Renal cortical epithelial cell (primary cell): Measurements from ENCODE around the gene FAM81A. TPM values are rescaled to one million over a fixed set of nuclear protein-coding genes. Genes with fewer than 3 reads are reported as not detected.
A peak's percentile ranks its signal among the peaks of the same experiment; 100 is the strongest.
"Not testable (repeated sequence)": the region's sequence is repeated elsewhere in the genome, so short reads cannot be mapped to it uniquely, and the experiment has no call there.

ENCODE experiments used
- DNase-seq: peaks from one replicate; pipeline ENCODE4 v3.0.0-alpha.2; 2011; ENCODE audit warnings: low read depth
- total RNA-seq: library from RNA; depleted of rRNA; stranded (reverse); fragments of >200 nt; gene quantifications from 2 replicates; pipeline ENCODE4 v1.2.3, GENCODE V29; 2014

FAM81A gene
- 0.52 and 1.4 TPM in 2 replicates for total RNA-seq

DNA sequence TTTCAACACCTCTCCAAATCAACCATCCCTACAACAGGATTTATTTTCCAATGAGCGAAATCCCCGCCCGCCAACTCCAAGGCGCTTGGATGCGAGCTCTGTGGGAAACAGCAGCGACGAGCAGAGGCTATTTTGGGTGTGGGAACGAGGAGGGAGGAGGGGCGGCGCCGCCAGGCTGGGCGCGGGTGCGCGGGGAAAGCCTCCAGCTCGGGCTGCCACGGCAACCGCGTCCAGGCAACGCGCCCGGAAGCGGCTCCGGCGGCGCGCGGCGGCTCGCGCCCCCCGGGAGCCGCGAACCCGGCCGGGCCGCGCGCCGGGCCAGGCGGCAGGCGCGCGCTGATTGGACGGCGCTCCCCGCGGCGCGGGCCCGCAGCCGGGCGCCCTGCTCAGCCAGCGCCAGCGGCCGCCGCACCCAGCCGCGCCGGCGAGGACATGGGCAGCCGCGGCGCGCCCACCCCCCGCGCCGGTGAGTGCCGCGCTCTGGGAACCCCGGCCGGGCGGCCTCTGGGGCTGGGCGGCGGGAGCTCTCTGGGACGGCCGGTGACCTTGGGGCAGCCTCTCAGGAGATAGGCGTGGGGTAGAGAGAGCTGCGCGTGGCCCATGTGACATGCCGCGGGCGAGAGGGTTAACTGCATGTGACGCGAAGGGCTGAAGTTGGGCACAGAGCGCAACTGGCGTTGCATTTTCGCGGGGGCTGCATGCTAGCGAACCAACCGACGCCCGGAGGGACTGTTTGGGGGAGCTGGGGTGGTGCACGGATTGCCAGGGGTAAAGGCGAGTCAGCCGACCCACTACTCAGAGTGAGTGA is at the start of gene FAM81A:
TSS of gene FAM81A (plus strand) at position 370 of the 808 bp plus-strand sequence. CDS start 20,441 bp downstream, outside the sequence.
- DNase-seq, result peak; percentile 22

DNA sequence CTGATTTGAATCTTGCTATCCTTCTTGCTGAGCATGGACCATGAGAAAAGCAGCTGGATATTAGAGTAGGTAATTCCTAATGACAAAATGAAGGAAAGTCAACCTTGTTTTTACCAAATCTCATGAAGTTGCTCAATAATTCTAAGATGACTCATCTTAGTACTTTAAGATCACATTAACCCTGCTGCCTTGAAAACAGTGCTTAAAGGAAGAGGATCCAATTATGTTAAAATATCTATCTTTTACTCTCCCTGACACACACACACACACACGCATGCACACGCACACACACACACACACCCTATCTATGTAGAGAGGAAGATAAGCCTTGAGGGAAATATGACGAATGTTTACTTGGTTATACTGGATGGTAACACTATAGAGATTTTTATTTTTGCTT is 49.3 kb upstream of the FAM81A start:
- peak; percentile 90 for DNase-seq

DNA sequence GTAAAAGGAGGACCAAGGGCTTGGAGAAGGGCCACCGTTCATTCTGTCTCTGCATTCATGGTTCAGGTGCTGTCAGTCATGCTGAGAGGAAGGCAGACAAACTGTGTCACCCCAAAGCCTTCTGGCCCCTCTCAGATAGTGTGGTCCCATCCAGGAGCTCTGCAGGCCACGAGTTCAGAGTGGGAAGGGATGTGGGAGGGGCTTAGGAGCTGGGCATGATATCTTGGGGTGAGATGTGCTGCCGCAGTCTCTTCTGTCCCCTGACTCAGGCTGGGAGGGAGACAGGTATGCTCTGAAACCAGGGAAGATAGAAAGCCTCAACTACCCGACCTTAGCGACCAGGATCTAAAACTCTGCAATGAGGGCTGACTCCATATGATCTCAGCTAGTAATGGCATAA is 45.7 kb upstream of the FAM81A start:
- no peak for DNase-seq

DNA sequence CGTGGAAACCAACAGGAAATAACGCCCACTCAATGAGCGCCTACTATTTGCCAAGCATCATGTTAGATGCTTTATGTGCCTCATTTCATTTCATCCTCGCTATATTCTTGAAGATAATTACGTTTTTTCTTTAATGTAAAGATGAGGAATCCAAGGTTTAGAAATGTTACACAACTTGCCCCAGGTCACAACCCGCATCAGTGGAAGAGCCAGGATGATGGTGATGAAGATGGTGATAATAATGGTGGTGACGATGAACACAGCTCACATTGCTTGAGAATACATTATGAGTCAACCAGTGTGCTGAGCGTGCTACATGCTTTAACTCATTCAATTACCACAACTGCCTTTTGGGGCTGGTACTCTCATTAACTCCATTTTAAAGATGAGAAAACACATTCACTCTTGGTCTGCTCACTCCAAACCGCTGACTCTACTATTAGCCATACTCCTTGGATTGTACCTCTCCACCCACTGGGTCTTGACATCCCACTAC is 43.8 kb upstream of the FAM81A start:
- DNase-seq, result no peak

DNA sequence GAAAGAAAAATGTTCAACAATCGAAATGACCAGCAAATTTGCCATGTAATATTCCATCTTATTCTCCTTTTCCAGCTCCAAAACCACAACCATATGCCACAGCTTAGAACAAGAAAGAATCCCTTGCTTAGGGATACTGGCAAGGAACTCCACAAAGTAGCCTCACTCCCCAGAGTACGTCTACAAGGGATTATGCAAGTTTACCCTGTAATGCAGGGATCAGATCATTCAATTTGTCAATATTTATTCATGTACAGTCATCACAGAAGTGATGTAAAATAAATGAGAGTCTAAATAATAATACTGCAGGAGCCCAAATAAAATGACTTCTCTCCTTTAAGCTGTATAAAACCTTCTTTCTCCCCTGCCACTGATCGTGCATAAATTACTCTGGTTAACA is 41.8 kb upstream of the FAM81A start:
- DNase-seq, result no peak

DNA sequence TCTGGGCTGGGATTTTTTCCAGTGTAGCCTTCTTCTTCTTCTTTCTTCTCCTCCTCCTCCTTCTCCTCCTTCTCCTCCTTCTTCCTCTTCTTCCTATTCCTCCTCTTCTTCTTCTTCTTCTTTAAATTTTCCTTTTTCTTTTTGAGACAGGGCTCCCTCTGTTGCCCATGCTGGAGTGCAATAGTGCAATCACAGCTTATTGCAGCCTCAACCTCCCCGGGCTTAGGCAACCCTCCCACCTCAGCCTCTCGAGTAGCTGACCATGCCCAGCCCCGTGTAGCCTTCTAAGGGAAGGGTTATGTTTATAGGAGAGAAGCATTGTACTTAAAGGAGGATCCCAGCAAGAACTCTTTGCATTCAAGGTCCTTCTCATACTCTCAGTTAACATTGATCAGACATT is 41.3 kb upstream of the FAM81A start:
- DNase-seq, result no peak

DNA sequence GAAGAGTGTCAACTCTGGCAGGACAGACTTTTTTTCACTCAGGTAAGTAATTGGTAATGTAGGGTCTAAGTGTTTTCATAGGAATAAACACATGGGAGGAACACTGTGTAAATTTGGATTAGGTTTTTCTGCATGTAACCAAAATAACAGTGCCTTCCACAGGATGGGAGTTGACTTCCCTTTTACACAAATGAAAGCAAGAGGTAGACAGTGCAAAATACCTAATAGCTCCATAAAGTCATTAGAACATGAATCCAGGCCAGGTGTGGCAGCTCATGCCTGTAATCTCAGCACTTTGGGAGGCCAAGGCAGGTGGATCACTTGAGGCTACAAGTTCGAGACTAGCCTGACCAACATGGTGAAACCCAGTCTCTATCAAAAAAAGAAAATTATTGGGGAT is 39.8 kb upstream of the FAM81A start:
- DNase-seq, result no peak

DNA sequence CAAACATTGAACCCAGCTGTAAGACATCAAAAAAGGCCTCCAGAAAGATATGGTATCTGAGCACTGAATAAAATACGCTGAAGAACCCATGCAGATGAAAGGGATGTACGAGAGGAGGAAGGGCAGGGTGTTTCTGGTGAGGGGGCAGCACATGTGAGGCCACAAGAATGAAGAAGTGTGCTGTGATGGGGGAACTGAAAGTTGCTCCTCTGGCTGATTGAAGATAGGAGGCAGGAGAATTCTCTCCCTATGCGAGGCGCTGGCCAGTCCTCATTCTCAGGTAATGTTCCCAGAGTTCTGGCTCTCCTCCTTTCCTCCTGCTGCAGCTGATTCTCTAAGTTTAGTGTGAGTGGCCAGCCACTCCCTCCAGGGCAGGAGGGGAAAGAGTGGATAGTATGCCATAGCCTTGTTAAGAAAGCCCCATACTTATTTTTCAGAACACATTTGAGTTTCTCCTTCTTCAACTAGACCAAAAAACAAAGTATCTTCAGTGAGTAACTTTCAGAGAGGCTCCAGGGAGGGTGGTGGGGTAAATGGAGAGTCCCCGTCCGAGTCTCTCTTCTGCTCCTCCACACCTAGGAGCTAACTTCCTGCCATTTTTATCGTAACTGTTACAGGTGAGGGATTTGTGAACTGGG is 38.4 kb upstream of the FAM81A start:
- DNase-seq, result no peak

DNA sequence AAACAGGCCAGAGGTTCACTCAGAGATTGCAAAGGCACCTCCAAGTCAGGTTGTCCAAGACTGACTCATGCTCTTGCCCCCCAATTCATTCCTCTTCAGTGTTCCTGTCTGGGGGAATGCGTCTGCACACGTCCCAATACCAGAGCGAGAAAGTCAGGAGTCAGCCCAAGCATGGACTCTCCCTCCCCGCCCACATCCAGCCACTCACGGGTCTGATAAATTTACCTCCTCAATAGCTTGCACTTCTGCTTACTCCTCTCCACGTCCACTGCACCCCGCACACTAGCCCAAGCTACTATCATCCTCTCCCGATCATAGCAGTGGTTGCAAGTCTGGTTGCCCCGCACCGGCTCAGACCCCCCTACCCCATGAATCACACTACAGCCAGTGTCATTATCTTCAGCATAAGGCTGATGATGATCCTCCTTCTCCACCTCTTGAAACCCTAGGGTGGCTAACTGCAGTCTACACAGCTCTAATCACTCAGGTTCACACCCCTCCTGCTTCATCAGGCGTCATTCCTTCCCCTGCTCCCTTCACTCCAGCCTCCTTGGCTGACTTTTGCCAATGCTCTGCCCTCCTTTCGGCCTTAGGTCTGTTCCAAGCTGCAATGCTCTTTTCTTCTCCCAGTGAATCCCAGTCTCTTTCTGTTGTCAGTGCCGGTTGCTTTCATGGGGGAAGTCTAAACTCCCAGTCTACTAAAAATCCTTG is 37.7 kb upstream of the FAM81A start:
- no peak for DNase-seq

DNA sequence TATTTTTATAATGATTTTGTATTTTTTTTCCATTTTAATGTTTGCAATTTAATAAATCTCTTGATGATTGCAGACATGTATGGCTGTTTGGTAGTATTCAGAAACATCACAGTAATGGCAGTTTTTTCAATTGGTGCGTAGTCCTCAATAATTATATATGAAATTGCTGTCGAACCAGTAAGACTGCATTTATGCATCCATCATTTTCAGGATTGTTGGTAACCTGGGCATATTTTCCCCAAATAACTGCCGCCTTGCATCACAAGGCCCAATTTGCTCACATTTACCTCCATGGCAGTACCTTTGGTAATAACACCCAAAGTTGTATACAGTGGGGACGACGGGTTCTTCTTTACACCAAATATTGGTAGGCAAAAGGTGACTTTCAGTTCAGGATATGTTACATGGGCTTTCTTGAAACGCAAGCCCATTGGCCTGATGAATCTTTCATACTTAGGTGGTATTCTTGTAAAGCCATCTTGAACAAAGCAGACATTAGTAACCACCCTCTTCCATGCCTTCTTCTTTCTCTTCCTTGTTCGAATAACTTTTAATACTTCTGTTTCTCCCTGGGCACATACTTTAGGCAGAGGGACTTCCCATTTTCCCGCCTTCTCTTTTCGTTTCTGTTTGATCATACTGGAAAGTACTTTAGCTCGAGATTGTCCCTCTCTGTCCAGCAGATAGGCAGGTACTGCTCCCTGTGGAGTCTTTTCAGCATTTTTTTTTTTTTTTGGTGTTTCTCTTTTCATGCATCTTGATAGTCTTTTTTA is 36.7 kb upstream of the FAM81A start:
- DNase-seq, result not testable (repeated sequence)

DNA sequence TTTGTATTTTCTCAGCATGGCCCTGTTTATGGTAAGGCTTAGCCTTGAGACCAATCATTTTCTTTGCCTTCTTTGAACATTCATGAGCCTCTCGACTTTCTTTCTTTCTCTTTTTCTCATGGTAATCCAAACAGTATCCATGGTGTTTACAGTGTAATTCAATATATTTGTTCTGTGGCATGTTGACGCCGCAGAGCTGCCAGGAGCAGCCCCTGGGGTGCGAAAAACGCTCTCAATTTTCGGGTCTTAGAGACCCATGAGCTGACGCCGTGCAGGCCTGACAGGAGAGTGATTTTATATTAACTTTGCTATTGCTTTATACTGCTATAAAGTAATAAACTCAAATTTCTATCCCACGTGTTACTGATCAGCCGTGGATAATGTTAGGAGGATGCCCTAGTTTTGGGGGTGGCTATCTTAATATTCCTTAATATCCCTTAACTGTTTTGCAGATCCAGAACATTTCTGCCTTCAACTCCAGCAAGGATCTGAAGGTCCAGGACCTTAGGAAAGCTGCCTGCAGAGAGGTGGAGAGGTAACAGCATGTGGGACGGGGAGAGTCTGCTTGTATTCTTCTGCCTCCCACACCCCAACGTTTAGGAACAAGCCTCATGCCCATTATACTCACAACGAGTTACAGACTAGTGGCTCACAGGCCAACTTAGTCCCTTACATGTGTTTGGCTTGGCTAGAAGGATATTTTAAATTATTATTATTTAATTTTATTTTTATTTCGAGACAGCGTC is 36.0 kb upstream of the FAM81A start:
- no peak for DNase-seq

DNA sequence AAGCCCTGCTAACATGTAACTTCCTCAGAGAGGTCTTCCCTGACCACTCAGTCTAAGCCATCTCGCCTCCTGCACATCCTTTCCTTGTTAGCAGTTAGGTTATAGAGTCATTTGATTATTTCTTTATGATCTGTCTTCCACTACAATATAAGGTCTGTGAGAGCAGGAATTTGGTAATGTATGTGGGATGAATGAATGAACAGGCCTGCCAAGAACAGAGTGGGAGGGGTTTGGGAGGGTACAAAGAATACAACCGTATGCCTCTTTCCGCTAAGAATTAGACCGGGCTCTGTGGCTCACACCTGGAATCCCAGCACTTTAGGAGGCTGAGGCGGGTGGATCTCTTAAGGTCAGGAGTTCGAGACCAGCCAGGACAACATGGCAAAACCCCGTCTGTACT is 32.9 kb upstream of the FAM81A start:
- DNase-seq, result no peak

DNA sequence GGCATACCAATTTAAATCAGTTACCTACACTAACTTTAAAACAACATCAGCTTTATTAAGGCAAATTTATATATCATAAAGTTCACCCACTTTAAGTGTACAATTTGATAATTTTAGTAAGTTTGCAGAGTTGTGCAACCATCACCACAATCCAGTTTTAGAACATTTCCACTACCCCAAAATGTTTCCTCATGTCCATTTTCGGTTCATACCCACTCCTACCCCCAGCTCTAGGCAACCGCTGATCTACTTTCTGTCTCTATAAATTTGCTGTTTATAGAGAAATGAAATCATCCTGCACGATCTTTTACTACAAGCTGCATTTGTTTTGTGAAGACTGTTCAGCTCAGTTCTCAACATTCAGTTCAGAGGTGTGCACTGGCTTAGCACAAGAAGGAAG is 31.5 kb upstream of the FAM81A start:
- DNase-seq, result no peak

DNA sequence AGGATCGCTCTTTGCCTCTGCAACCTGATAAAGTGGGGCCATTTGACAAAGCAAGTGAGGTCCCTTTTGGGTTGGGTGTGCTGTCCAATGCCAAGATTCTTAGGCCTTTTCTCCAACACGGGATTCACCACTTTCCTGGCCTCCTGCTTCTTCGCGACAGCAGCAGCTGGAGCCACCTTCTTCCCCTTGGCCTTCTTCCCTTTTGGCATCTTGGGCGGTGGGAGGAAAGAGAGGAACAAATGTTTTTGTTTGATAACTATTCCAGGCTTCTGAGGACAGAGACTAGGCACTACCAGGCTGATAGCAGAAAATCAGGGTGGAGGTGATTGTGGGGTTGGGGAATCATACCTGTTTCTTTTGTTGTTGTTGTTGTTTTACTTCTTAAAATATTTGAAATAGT is 30.0 kb upstream of the FAM81A start:
- no peak for DNase-seq

DNA sequence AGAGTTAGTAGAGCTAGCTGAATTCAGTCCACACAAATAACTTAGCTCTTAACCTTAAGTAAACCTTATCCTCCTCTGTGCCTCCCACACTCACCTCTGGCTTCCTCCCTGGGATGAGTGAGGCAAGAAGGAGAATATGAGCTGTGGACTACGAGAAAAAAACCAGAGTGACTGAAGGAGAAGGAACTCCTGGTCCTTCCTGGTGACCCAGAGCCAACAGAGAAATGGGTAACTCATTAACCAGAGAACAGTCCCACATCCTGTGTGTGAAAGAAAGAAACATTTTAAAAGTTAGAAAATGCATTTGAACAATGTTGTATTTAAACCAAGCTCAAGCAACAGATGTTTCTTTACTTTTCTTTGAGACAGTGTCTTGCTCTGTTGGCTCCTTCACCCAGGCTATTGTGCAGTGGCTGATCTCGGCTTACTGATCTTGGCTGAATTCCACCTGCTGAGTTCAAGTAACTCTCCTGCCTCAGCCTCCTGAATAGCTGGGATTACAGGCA is 27.5 kb upstream of the FAM81A start:
- DNase-seq, result peak; percentile 97

DNA sequence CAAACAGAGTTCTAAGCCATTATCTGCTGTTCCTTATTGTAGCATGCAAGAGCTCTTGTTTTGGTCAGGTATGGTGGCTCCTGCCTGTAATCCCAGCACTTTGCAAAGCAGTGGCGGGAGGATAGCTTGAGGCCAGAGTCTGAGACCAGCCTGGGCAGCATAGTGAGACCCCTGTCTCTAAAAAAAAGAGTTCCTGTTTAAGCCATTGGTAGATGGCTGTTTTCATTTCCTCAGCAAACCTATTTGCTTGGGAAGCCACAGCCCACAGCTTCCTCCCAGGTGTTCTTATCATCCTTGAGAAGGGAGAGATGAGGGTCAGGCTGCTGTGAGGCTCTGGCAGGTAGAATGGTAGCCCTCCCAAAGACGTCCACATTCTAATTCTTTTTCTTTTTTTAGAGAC is 24.4 kb upstream of the FAM81A start:
- DNase-seq, result no peak

DNA sequence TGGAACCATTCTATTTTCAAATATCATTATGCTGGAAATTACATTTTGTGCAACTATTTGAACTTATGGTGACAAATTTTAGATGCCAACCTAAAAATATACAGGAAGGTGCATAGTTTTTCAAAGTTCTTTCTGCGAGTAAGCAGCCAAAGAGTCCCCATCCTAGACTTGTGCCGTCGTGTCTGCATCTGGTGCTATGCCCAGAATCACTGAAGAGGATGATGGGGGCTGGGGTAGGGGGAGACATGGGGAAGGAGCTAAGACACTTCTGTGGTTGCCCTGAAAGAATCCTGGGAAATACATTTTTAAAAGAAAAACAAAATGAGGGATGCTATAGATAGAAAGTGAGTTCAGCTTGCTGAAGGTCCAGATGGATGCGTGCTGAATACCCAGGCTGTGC is 21.2 kb upstream of the FAM81A start:
- no peak for DNase-seq

DNA sequence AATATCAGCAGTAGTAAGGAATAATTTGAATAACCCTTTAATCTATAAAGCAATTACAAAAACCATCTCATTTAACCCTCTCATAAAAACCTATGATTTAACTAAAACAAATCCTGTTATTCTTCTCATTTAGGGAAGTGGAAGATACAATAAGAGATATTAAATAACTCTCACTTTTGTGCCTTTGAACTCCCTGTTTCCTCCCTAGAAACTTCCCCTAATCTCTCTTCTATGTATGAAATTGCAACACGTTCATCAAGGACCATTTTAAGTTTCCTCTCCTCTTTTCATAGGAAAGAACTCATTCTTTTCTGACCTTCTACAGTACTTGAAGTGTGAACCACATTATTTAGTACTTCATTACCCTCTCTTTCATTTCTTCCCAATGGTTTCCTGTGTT is 18.8 kb upstream of the FAM81A start:
- DNase-seq, result no peak

DNA sequence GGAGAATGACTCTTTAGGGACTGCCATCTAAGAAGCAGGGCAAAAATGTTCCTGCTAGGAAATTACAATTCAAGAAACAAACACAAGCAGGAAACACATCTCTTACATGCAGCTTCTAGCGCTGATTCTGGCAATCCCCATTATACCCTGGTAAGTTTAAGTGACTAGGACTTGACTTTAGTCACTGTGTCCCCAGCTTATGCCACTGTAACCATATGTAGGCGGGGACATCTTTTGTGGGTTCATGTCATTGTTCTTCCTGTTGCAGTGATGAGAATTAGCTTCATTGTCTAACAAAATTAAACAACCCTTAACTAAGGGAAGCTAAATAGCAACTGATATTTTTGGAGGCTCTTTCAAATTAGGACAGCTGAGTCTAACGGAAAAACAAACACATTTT is 17.9 kb upstream of the FAM81A start:
- no peak for DNase-seq

DNA sequence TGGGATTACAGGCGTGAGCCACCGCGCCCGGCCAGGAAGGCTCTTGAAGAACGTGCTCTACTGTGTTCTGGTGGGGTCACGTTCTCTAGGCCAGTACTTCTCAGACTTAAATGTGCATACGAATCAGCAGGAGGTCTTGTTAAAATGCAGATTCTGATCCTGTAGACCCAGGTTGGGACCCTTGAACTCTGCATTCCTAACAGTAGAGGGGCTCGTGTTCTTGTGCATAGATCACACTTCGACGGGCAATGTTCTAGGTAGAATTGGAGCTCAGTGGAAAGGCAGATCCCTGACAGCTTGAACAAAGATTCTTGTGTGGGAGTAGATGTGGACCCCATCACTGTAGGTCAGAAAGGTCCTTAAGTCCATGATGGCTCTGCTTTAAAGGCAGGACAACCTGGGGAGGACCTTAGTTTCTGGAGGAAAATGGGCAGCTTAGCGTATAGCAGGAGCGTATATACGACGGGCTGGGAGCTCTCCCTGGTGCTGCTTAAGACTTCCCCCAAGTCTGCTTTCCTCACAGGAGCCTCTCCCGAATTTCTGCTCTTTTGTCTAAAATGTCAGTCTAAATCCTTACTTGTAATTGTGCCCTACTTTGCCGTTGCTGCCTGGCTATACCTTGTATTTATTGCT is 16.9 kb upstream of the FAM81A start:
- peak; percentile 33 for DNase-seq

DNA sequence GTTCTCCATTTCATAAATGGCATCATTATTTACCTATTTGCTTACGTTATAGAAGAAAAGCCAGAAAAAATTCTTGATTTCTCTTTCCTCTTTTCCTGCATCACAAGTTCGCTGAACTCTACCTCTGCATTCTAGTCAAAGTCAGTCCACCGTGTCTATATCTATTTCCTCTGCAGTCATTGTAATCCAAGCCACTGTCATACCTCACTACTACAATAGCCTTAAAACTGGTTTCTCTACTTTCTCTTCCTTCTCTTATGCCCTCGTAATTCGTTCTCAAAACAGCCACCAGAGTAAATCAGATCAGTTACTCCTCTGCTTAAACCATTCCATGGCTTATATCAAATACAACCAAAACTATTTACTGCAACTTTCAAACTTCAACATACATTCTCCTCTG is 13.4 kb upstream of the FAM81A start:
- no peak for DNase-seq
